Muscle layer of duodenum (tissue), 2 donors: ENCODE results near the gene HTR2B.
A peak's percentile ranks its signal among the peaks of the same experiment; 100 is the strongest.
"Not testable (repeated sequence)": the region's sequence is repeated elsewhere in the genome, so short reads cannot be mapped to it uniquely, and the experiment has no call there.

Experiments used
- H3K27ac ChIP-seq: one replicate; pipeline ENCODE4 v1.7.0; 2013; ENCODE audit warnings: mild to moderate bottlenecking, low read length
- H3K27me3 ChIP-seq: one replicate; pipeline ENCODE4 v1.7.0; 2013; ENCODE audit warnings: low read depth, mild to moderate bottlenecking, control low read depth, low read length
- H3K36me3 ChIP-seq, 2 donors: one replicate each; pipeline ENCODE4 v1.7.0; 2013; ENCODE audit warnings: low read length in 2 of 2, control low read depth in 1 of 2, mild to moderate bottlenecking in 1 of 2; ENCODE audit not compliant: insufficient read depth in 2 of 2, control insufficient read depth in 1 of 2
- H3K4me1 ChIP-seq, 2 donors: one replicate each; pipeline ENCODE4 v1.7.0; 2013; ENCODE audit warnings: low read length in 2 of 2, mild to moderate bottlenecking in 2 of 2, control low read depth in 1 of 2, moderate library complexity in 1 of 2; ENCODE audit not compliant: insufficient read depth in 2 of 2, control insufficient read depth in 1 of 2
- H3K4me3 ChIP-seq, 2 donors: one replicate each; pipeline ENCODE4 v1.7.0; 2013; ENCODE audit warnings: low read length in 2 of 2, low read depth in 1 of 2, mild to moderate bottlenecking in 1 of 2
- H3K9me3 ChIP-seq, 2 donors: one replicate each; pipeline ENCODE4 v1.7.0; 2013; ENCODE audit warnings: low read length in 2 of 2, control low read depth in 1 of 2, mild to moderate bottlenecking in 1 of 2; ENCODE audit not compliant: control insufficient read depth in 1 of 2
- donor health status: healthy.

The HTR2B gene

DNA sequence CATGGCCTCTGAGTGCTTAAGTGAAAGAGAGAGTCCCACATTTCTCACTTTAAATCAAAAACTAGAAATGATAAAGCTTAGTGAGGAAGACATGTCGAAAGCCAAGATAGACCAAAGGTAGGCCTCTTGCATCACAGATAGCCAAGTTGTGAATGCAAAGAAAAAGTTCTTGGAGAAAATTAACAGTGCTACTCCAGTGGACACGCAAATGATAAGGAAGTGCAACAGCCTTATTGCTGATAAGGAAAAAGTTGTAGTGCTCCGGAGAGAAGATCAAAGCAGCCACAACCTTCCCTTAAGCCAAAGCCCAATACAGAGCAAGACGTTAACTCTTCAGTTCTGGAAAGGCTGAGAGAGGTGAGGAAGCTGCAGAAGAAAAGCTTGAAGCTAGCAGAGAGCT, 36.1 kb downstream of the HTR2B start:
- Histone ChIP-seq H3K9me3 (no peaks in the 10 kb centered on the region), H3K36me3 (peaks cover 40 to 59% of the 10 kb centered on the region in 2 donors), H3K4me1 (peaks cover 0 to 7% of the 10 kb centered on the region in 2 donors), H3K27me3 (no peaks in the 10 kb centered on the region), H3K27ac (no peak overlapping the region), H3K4me3 (no peak overlapping the region)

DNA sequence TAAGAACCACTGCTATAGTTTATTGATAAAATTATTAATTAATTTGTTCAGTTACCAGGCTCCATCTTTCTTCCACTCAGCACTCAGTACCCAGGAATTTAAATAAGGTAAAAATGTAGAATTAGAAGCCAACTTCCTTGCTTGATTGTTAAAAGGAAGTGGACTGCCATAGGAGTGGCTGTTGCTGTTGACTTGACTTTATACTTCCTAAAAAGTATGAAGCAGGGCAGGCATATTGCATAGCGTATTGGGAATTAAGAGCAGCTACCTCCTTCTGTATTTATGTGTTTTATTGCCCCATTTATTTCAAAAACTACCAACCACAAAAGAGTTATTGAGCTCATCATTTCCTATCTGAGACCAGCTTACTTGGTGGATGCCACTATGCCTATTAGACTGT, 40.3 kb downstream of the HTR2B start:
- Histone ChIP-seq H3K9me3 (no peaks in the 10 kb centered on the region), H3K4me1 (peaks cover 0 to 7% of the 10 kb centered on the region in 2 donors), H3K36me3 (peaks cover 65 to 92% of the 10 kb centered on the region in 2 donors), H3K27ac (no peak overlapping the region), H3K4me3 (no peak overlapping the region), H3K27me3 (no peaks in the 10 kb centered on the region)

DNA sequence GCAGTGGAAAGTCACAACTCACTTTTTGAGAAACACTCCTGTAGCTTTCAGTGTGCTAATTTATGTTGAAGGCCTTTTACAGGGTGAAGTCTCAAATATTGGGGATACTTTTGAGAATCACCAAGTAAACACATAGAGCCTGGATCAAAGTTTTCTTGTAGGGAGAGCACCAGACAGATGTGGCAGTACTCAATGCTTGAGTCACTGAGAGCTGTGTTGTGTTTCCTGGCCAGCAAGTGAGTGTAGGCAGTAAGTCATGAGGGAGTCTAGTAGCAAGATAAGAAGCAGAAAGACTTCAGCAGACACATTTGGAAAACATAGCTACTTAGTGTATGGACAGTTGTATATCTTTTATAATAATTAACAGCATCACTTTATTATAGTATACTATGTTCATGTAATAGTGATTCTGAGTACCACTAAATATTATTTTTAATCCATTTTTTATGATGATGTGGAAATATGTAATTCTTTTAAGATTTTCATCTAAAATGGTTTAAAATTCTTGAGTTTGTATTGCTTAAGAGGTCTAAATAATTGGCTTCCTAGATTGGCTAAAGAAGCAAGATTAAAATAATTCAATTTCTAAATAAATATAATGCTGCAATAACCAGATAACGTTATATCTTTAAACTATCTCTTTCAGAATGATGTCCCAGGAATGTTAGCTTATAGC, 55.3 kb downstream of the HTR2B start:
- H3K27ac ChIP-seq = no peak overlapping the region
- no peaks in the 10 kb centered on the region for H3K9me3 ChIP-seq
- no peak overlapping the region for H3K4me3 ChIP-seq
- H3K36me3 ChIP-seq = peaks cover 50 to 54% of the 10 kb centered on the region in 2 donors
- no peaks in the 10 kb centered on the region for H3K27me3 ChIP-seq
- H3K4me1 ChIP-seq = no peaks in the 10 kb centered on the region

DNA sequence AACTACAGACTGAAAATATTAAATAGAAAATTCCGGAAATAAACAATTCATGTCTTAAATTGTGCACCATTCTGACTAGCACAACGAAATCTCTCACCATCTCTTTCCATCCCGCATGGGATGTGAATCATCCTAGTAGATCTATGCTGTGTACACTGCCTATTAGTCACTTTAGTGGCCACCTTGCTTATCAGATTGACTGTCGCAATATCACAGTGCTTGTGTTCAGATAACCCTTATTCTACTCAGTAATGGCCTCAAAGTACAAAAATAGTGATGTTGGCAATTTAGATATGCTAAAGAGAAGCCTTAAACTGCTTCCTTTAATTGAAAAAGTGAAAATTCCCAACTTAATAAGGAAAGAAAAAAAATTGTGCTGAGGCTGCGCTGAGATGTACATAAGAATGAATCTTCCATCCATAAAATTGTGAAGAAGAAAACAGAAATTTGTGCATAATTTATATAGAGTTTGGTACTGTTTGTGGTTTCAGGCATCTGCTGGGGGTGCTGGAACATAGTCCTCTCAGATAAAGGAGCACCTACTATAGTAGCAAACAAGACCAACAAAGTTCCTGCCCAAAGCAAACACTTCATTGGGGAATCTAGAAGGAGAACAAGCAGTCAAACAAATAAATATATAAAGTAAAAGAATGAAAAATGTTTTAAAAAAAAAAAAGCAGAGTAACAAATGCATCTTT, 56.2 kb downstream of the HTR2B start:
- Histone ChIP-seq H3K27me3 (no peaks in the 10 kb centered on the region), H3K36me3 (peaks cover 58 to 62% of the 10 kb centered on the region in 2 donors), H3K27ac (no peak overlapping the region), H3K4me1 (no peaks in the 10 kb centered on the region), H3K4me3 (no peak overlapping the region), H3K9me3 (no peaks in the 10 kb centered on the region)

DNA sequence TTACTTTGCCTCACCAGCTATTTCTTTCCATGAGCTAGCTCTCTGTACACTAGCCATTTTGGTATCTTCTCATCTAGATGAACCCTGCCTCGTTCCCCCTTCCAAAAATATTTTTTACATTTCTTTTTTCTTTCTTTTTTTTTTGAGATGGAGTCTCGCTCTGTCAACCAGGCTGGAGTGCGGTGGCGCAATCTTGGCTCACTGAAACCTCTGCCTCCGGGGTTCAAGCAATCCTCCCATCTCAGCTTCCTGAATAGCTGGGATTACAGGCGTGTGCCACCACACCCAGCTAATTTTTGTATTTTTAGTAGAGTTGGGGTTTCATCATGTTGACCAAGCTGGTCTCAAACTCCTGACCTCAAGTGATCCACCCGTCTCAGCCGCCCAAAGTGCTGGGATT, 57.3 kb downstream of the HTR2B start:
- H3K36me3 ChIP-seq = peaks cover 60 to 64% of the 10 kb centered on the region in 2 donors
- H3K27ac ChIP-seq, H3K4me3 ChIP-seq, H3K4me1 ChIP-seq, H3K27me3 ChIP-seq, H3K9me3 ChIP-seq: not testable (repeated sequence)

DNA sequence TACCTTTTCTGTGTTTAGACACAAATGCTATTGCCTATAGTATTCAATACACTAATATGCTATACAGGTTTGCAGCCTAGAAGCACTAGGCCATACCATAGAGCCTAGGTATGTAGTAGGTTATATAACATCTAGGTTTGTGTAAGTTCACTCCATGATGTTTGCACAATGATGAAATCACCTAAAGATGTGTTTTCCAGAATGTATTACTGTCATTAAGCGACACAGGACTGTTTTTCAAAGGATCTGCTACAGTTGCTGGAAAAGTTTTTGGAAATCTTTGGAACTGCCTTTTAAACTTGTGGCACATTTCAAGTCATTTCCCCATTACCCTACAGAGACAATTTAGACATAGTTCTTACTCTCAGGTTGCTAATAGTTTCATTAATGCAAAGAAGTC, 58.9 kb downstream of the HTR2B start:
- Histone ChIP-seq H3K27ac (no peak overlapping the region), H3K9me3 (no peaks in the 10 kb centered on the region), H3K27me3 (no peaks in the 10 kb centered on the region), H3K4me1 (no peaks in the 10 kb centered on the region), H3K36me3 (peaks cover 58 to 67% of the 10 kb centered on the region in 2 donors), H3K4me3 (no peak overlapping the region)

DNA sequence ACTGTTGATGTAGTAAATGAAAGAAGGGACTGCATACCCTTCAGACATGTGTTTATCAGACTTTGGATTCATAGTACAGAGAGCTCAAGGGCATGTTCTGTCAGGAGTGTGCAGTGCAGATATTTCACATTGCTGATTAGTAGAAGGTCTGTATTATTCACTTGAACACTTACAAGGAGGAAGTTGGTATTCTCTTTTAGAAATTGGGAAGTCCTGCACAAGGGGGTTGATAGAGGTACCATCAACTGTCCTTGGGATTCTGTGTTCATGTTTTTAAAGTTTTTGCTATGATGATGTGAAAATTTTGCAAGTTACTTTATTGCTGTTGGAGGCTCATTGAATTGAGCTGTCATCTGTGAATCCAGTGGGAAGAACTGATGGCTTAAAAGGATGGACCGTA, 61.5 kb downstream of the HTR2B start:
- H3K36me3 ChIP-seq = peaks cover 41 to 61% of the 10 kb centered on the region in 2 donors

DNA sequence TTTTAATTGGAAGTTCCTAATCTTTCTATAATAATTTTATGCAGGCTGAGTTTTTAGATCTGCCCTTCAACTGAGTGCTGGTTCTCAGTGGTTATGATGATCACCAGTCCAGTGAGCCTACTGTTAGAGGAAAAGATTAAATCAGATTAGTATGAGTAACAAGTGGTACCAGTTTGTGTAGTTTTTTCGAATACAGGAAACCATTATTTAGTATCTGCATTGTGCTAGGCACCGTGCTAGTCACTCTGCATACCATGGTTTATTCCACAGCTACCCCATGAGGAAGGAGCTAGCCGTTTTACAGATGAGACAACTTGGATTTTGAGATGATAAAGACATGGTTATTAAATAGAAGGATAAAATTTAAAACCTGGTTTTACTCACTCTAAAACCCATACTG, 62.1 kb downstream of the HTR2B start:
- H3K9me3 ChIP-seq = no peaks in the 10 kb centered on the region
- H3K36me3 ChIP-seq = peaks cover 35 to 56% of the 10 kb centered on the region in 2 donors
- peaks cover 12 to 23% of the 10 kb centered on the region in 2 donors for H3K4me1 ChIP-seq
- H3K27ac ChIP-seq = no peak overlapping the region
- H3K4me3 ChIP-seq = no peak overlapping the region
- H3K27me3 ChIP-seq = no peaks in the 10 kb centered on the region

More for the DNA sequence above, 61.5 kb downstream of the HTR2B start:
- no peak overlapping the region for H3K27ac ChIP-seq
- H3K27me3 ChIP-seq = no peaks in the 10 kb centered on the region
- H3K4me3 ChIP-seq = no peak overlapping the region
- H3K4me1 ChIP-seq = peaks cover 6 to 17% of the 10 kb centered on the region in 2 donors
- H3K9me3 ChIP-seq = no peaks in the 10 kb centered on the region

DNA sequence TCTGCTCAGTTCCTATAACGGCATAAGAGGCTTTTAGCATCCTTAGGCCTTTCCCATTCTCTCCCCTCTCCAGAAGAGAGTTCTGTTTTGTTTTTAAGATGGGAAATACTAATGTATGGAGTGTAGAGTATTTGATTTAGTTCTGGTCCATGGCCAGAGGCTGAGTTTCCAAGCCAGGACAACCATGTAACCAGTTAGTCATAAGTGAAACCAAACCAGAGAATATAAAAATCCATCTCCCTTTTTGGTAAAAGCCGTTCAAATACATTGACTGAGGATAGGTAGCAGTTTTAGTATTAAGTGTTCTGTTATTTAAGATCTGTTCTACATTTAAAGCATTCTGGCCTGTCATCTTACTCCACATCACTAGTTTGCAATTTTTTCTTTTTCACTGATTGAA, 65.1 kb downstream of the HTR2B start:
- Histone ChIP-seq H3K4me3 (no peak overlapping the region), H3K9me3 (no peaks in the 10 kb centered on the region), H3K27me3 (no peaks in the 10 kb centered on the region), H3K4me1 (peaks cover 15 to 30% of the 10 kb centered on the region in 2 donors), H3K27ac (no peak overlapping the region), H3K36me3 (peaks cover 24 to 41% of the 10 kb centered on the region in 2 donors)

DNA sequence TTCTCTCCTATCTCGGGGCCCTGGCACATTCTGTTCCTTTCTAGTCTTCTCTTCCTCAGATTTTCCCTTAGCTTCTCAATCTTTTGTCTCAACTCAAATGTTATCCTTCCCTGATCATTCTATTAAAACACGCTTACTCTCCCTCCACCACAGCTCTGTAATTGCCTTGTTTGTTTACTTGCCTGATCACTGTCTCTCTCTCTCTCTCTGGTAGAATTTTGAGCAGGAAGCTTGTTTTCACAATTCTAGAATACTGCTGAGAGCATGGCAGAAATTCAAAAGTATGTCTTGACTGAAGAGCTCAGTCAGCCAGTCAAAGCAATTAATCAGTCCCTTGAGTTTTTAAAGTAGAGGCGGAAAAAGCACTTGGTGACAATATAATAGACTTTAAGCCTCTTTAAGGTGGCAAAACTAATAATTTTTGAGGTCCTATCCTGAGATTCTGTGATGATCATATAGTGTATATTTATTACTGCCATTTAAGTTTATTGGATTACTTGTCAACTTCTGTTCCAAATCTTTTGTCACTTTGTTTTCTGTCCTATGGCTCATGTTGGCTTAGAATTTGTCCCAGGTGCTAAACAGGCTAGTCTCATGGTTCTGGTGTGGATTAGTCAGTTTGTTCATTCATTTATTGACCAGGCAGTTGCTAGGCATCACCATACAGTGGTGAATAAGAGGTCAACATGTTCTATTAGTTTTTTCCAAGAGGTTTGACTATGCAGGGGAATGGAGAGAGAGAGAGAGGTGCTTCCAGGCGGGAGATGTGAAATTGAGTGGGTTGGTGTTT, 65.9 kb downstream of the HTR2B start:
- H3K27ac ChIP-seq = peak overlapping the region; percentile 19
- H3K27me3 ChIP-seq = no peaks in the 10 kb centered on the region
- H3K4me1 ChIP-seq = peaks cover 15 to 30% of the 10 kb centered on the region in 2 donors
- H3K4me3 ChIP-seq = peak overlapping the region; percentile 87 to 98
- peaks cover 17 to 33% of the 10 kb centered on the region in 2 donors for H3K36me3 ChIP-seq
- H3K9me3 ChIP-seq = no peaks in the 10 kb centered on the region
